ENCODE results near the gene KIF11.
"Not testable (repeated sequence)": the region's sequence is repeated elsewhere in the genome, so short reads cannot be mapped to it uniquely, and the experiment has no call there.

KIF11 gene

GRCh38 chr10:92592761-92593618, at the start of gene KIF11:
KIF11 (plus strand) TSS chr10:92593130; CDS start chr10:92593376, 246 bp downstream.
- DNase-seq, result peak; percentile 95 to 97

DNA sequence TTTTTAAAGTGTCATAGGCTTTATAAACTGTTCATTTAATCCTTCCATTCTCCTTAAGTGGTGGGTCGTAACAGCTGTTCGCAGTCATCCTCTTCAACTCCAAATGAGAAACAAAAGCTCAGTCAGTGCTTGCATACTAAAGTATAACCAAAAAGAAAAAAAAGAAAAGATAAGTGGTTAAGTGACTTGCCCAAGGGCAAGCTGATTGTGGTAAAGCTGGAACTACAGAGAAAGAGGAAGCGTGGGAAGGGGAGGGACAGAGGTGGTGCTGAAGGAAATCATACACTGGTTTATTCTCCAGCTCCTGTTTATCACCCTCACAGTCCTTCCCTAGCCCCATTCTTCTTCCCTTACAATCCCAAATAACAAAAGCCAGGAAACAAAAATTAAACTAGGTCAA, 48.6 kb upstream of the KIF11 start:
- no peak for DNase-seq

- no peak for DNase-seq
Measured at GRCh38 chr10:92545556-92545955, 47.4 kb upstream of the KIF11 start.

DNA sequence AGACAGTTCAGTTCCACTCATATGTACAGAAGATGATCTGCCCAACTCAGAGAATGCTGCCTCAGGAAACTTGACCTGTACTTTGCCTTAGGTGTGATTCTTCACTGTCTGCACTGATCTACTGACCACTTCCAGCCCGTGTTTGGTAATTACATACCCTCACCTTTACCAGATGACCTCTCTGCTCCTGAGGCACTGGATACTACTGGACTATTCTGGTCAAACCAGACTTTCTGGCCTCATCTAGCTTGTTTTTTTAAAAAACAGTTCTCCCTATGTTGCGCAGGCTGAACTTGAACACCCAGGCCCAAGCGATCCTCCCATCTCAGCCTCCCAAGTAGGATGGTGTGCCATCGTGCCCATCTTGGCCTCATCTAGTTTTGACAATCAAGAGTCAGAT, 45.3 kb upstream of the KIF11 start:
- no peak for DNase-seq

GRCh38 chr10:92550924-92551323, 42.0 kb upstream of the KIF11 start:
- no peak for DNase-seq

DNA sequence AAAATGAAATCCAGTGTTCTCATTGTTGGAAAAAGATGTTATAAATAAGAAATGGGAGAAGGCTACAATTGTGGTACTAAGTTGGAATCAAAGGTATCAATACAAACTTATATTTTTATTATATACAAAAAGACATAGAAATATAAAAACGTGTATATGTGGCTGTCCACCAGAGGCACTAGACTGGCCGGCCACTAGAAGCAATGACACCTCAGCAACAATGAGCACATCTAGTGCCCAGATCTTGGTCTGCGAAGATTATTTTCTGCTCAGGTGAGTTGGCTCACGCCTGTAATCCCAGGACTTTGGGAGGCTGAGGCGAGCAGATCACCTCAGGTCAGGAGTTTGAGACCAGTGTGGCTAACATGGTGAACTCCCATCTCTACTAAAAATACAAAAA, 40.6 kb upstream of the KIF11 start:
- no peak for DNase-seq

GRCh38 chr10:92553959-92554358, 39.0 kb upstream of the KIF11 start:
- DNase-seq, result no peak

DNA sequence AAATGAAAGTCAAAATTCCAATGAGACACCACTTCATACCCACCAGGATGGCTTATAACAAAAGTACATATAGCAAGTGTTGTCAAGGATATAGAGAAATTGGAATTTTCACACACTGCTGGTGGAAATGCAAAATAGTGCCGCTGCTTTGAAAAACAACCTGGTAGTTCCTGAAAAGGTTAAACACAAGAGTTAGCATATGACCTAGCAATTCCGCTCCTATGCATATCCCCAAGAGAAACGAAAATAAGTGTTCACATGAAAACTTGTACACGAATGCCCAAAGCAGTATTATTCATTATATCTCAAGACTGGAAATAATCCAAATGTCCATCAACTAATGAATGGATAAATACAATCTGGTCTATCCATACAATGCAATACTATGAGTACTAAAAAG, 33.9 kb upstream of the KIF11 start:
- DNase-seq, result no peak

DNA sequence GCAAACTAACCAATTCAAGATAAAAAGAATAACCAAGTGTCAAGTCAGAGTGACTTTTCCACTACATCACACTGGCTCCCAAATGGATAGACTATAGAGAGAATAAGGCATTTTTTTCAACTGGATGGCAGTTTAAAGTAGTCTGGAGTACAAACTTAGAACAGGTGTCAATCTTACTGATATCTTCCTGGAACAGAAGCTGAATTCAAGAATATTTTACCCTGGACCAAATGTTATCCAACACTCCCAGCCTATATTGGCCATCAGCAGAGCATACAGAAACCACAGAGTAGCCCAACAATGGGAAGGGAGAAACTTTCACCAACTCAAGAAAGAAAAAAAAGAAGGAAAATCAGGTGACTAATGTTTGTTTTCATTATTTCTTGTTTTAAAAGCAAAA, 30.5 kb upstream of the KIF11 start:
- no peak for DNase-seq

GRCh38 chr10:92567952-92568600, 24.9 kb upstream of the KIF11 start:
- DNase-seq, result no peak

DNA sequence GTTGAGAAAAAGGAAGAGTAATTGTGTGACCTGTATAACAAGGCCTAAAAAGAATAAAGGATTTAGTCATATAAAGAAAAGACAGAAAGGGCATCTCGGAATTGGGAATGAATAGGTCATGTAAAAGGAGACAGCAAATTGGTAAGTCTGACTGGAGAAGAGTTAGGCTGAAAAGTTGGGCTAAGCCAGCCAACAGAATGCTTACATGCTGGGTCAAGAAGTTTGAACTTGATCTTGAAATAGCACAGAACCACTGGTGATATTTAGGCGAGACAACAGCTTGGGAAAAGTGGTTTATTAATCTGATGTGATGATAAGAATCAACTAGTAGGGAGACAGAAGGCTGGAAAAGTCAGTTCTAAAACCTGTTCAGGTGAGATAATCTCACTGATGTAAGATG, 23.9 kb upstream of the KIF11 start:
- no peak for DNase-seq

DNA sequence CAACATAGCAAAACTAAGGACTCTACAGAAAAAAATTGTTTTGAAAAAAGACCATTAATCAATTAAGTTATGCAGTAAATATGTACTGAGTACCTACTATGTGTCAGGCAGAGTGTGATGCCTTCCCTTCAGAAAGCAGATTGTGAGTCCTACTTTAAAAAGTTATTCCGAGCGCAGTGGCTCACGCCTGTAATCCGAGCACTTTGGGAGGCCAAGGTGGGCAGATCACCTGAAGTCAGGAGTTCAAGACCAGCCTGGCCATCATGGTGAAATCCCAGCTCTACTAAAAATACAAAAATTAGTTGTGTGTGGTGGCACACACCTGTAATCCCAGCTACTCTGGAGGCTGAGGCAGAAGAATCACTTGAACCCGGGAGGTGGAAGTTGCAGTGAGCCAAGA, 23.3 kb upstream of the KIF11 start:
- DNase-seq, result not testable (repeated sequence)

- no peak for DNase-seq
Measured at GRCh38 chr10:92571649-92572048, 21.3 kb upstream of the KIF11 start.

GRCh38 chr10:92572362-92573090, 20.4 kb upstream of the KIF11 start:
- no peak for DNase-seq

DNA sequence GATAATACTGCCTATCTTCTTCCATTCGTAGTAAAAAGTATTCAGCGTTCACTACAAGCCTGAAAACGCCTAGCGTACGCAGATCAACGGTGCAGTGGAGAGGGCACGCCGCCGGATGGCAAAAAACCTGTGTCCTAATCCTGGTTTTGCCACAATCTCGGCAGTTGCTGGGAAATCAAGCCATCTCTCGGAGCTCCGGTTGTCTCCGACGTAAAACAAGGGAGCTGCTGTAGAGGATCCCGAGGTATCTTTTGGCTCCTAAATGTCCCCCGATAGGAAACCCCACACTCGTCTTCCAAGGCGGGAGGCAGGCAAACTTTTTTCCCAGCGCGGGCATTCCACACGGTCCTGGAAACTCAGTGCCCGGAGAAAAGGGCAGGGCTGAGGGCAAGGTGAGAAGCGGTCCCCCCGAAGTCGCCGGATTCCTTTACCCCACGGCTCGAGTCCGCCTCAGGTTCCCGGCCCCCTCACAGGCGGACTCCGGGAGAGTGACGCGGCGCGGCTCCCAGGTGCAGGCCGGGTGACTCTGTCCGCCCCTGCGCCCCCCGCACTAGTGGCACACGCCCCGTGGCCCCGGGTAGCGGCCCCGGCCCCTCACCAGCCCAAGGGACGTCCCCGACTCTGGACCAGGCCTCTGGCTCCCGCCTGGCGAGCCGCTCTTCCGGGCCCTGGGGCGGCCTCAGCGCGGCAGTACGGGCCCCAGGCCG, 19.7 kb upstream of the KIF11 start:
- DNase-seq, result peak in 1 of 2 experiments; percentile 32

DNA sequence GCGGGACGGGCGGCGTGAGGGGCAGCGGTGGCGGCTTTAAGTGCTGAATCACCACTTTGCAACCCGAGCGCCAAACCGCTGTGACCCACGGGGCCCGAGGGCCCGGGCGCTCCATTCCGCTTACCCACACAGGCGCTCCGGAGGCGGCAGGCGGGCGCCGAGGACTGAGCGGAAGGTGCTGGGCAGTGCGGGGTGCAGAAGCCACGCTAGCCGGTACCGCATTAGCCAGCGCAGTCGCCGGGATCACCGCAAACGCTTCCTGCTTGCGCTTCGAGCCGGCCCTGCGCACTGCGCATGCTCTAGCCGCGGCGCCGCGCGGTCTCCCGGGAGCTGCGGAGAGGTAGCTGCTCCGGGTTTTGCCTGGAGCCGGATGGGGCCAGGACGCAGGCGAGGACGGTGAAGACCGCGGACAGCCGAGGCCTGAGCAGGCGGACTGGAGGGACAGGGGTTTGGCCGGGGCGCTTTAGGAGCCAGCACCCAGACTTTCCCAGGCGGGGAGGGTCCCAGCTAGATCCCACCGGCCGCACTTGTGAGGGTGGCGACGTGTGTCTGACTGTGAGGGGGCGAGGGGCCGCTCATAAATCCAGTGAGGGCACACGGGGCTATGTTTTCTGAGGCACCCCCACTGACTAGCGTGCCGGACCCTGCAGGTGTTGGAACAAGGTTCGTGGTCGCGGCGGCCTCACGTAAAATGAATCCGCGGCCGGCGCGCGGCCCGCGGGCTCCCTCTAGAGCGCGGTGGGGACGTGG, 19.0 kb upstream of the KIF11 start, which contains the start of gene IDE:
IDE (minus strand) TSS at position 296 of the 750 bp plus-strand sequence; CDS start at position 222, 74 bp downstream.
- DNase-seq, result peak; percentile 63 to 71

- no peak for DNase-seq
Measured at GRCh38 chr10:92574548-92575261, 18.2 kb upstream of the KIF11 start.

DNA sequence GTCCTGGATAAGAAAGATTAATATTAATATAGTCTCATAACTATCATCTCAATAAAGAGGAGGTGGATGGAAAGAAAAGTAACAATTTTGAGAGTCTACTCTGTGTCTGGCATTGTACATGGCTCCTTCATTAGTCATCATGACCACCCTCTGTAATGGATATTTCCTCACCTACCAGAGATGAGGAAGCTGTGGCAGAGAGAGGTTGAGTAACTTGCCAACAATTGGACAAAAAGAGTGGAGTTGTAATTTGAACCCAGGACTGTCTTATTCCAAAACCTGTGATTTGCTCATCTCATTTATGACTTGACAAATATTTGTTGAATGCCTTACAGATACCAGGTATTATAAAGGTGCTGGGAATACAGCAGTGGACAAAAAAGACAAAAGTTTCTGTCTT, 17.0 kb upstream of the KIF11 start:
- no peak for DNase-seq

- not testable (repeated sequence) for DNase-seq
Measured at GRCh38 chr10:92582347-92582746, 10.6 kb upstream of the KIF11 start.

GRCh38 chr10:92590623-92591549, 2.0 kb upstream of the KIF11 start:
- no peak for DNase-seq

All from activated CD4-positive, alpha-beta T cell treated with anti-CD3 and anti-CD28 coated beads, Interleukin-2, amount 50 U/mL, for 4 hours (primary cell).